H1 (cell line): ENCODE results near the gene LZTFL1. TPM values are rescaled to one million over a fixed set of nuclear protein-coding genes. Genes with fewer than 3 reads are reported as not detected.

Experiments used
- CTCF ChIA-PET: fragments of 300-600 bp; sonication (Branson Sonifier 250); formaldehyde crosslinking; loops from one replicate; lab custom pipeline; 2021; ENCODE audit not compliant: partially characterized antibody; lab: Charles Lee
- POLR2A ChIA-PET: fragments of 300-600 bp; sonication (Branson Sonifier 250); formaldehyde crosslinking; loops from one replicate; lab custom pipeline; 2021; ENCODE audit warnings: inconsistent platforms; ENCODE audit not compliant: partially characterized antibody; lab: Charles Lee
- DNase-seq, 2 experiments: peaks; one replicate each; pipeline versions ENCODE4 v3.0.0 to v3.0.0-alpha.2; 2010 to 2022; ENCODE audit warnings: low spot score in 2 of 2, low read depth in 1 of 2, mixed read lengths in 1 of 2
- FAIRE-seq: peaks from 2 replicates; lab custom pipeline; 2011; peaks lifted over from hg19 to GRCh38; lab: Jason Lieb, UNC
- H2AFZ ChIP-seq: 2 replicates; pipeline ENCODE4 v1.8.1; 2012; ENCODE audit warnings: low read length, inconsistent platforms
- H2AK5ac ChIP-seq: 2 replicates; pipeline ENCODE4 v1.6.1; 2013; ENCODE audit warnings: low read depth, low read length
- H2BK120ac ChIP-seq: replicated peaks from 2 replicates; pipeline ENCODE3; 2013; ENCODE audit warnings: low read depth, low read length, inconsistent platforms
- H2BK12ac ChIP-seq: 2 replicates; pipeline ENCODE4 v1.6.1; 2013; ENCODE audit warnings: low read depth, low read length
- H2BK15ac ChIP-seq: 2 replicates; pipeline ENCODE4 v1.6.1; 2013; ENCODE audit warnings: low read length
- H2BK20ac ChIP-seq: 2 replicates; pipeline ENCODE4 v1.6.1; 2013; ENCODE audit warnings: low read length
- H2BK5ac ChIP-seq: 2 replicates; pipeline ENCODE4 v1.6.1; 2013; ENCODE audit warnings: low read depth, low read length
- H3K14ac ChIP-seq: 2 replicates; pipeline ENCODE4 v1.6.1; 2013; ENCODE audit warnings: inconsistent platforms; ENCODE audit not compliant: insufficient read length
- H3K18ac ChIP-seq: 2 replicates; pipeline ENCODE4 v1.6.1; 2013; ENCODE audit warnings: low read length; ENCODE audit errors: extremely low read depth
- H3K23ac ChIP-seq: 2 replicates; pipeline ENCODE4 v1.6.1; 2013; ENCODE audit warnings: inconsistent platforms; ENCODE audit not compliant: insufficient read length
- H3K23me2 ChIP-seq: 2 replicates; pipeline ENCODE4 v1.6.1; 2013; ENCODE audit warnings: low read depth, low read length
- H3K27ac ChIP-seq: 2 replicates; pipeline ENCODE4 v1.6.1; 2011; ENCODE audit warnings: low read depth, low read length, inconsistent platforms
- H3K27me3 ChIP-seq, 4 experiments: replicated peaks in 1 of 4; 1 replicate in 1 of 4; 2 replicates in 3 of 4; pipeline versions ENCODE4 v1.6.1 to v1.8.1; 2011 to 2013; ENCODE audit warnings: low read length in 3 of 4, mild to moderate bottlenecking in 3 of 4, inconsistent platforms in 2 of 4, mixed read lengths in 2 of 4, moderate library complexity in 1 of 4; ENCODE audit not compliant: control insufficient read depth in 3 of 4, insufficient read depth in 3 of 4; ENCODE audit errors: extremely low read depth in 1 of 4
- H3K36me3 ChIP-seq, 4 experiments: 2 replicates each; pipeline versions ENCODE4 v1.6.1 to v1.8.1; 2011 to 2013; ENCODE audit warnings: mild to moderate bottlenecking in 4 of 4, low read length in 3 of 4, moderate library complexity in 2 of 4, control low read depth in 1 of 4, inconsistent platforms in 1 of 4; ENCODE audit not compliant: insufficient read depth in 4 of 4, control insufficient read depth in 2 of 4
- H3K4ac ChIP-seq: replicated peaks from 2 replicates; pipeline ENCODE3; 2013; ENCODE audit warnings: low read length, low read depth, mixed read lengths, inconsistent platforms; ENCODE audit not compliant: insufficient read length
- H3K4me1 ChIP-seq, 4 experiments: replicated peaks in 1 of 4; 1 replicate in 1 of 4; 2 replicates in 3 of 4; pipeline versions ENCODE4 v1.6.1 to v1.8.1; 2011 to 2013; ENCODE audit warnings: low read length in 3 of 4, inconsistent platforms in 2 of 4, mixed read lengths in 1 of 4; ENCODE audit not compliant: insufficient read depth in 4 of 4, control insufficient read depth in 3 of 4
- H3K4me2 ChIP-seq, 2 experiments: 2 replicates each; pipeline versions ENCODE4 v1.6.1 to v1.8.1; 2011 to 2013; ENCODE audit warnings: low read depth in 2 of 2, low read length in 2 of 2, control low read depth in 1 of 2, inconsistent platforms in 1 of 2, mild to moderate bottlenecking in 1 of 2; ENCODE audit not compliant: insufficient read depth in 1 of 2
- H3K4me3 ChIP-seq, 4 experiments: fragments of 200-600, 300-600 bp in 1 of 4; sonication (generic), shearing (Covaris generic), sonication (Bioruptor Twin) in 1 of 4; 2 replicates each; pipeline versions ENCODE4 v1.5.1 to v1.8.1; 2011 to 2016; ENCODE audit warnings: low read length in 4 of 4, low read depth in 3 of 4, control low read depth in 2 of 4, inconsistent platforms in 2 of 4, mild to moderate bottlenecking in 2 of 4, mixed read lengths in 1 of 4, moderate library complexity in 1 of 4; ENCODE audit not compliant: insufficient read depth in 2 of 4; ENCODE audit errors: extremely low read depth in 1 of 4
- H3K56ac ChIP-seq: replicated peaks from 2 replicates; pipeline ENCODE3; 2013; ENCODE audit warnings: low read depth, mild to moderate bottlenecking, mixed read lengths, low read length, inconsistent platforms; ENCODE audit not compliant: insufficient read length
- H3K79me1 ChIP-seq: 2 replicates; pipeline ENCODE4 v1.6.1; 2013; ENCODE audit warnings: low read depth, low read length, control low read depth
- H3K79me2 ChIP-seq, 2 experiments: 2 replicates each; pipeline versions ENCODE4 v1.6.1 to v1.8.1; 2012 to 2013; ENCODE audit warnings: low read length in 2 of 2, mild to moderate bottlenecking in 2 of 2, inconsistent platforms in 1 of 2; ENCODE audit not compliant: insufficient read depth in 2 of 2, control insufficient read depth in 1 of 2
- H3K9ac ChIP-seq, 4 experiments: replicated peaks in 1 of 4; 1 replicate in 1 of 4; 2 replicates in 3 of 4; pipeline versions ENCODE4 v1.6.1 to v1.8.1; 2011 to 2013; ENCODE audit warnings: low read depth in 3 of 4, low read length in 3 of 4, control low read depth in 2 of 4, mild to moderate bottlenecking in 2 of 4, moderate library complexity in 2 of 4, inconsistent platforms in 1 of 4; ENCODE audit errors: extremely low read depth in 1 of 4
- H3K9me3 ChIP-seq, 2 experiments: 2 replicates each; pipeline versions ENCODE4 v1.6.1 to v1.8.1; 2012 to 2013; ENCODE audit warnings: mild to moderate bottlenecking in 2 of 2, moderate library complexity in 2 of 2, control low read depth in 1 of 2, inconsistent platforms in 1 of 2, low read depth in 1 of 2, low read length in 1 of 2, mixed read lengths in 1 of 2; ENCODE audit not compliant: insufficient read depth in 2 of 2
- H4K20me1 ChIP-seq, 2 experiments: replicated peaks in 1 of 2; 2 replicates each; pipeline versions ENCODE3 to v1.8.1; 2011 to 2013; ENCODE audit warnings: inconsistent platforms in 2 of 2, low read length in 2 of 2, mild to moderate bottlenecking in 1 of 2; ENCODE audit not compliant: insufficient read depth in 2 of 2, control insufficient read depth in 1 of 2
- H4K5ac ChIP-seq: 2 replicates; pipeline ENCODE4 v1.6.1; 2013; ENCODE audit warnings: low read length, low read depth, mixed read lengths, inconsistent platforms; ENCODE audit not compliant: insufficient read length
- H4K8ac ChIP-seq: 2 replicates; pipeline ENCODE4 v1.8.0; 2013; ENCODE audit warnings: mild to moderate bottlenecking, moderate library complexity, low read length, inconsistent platforms; ENCODE audit not compliant: insufficient read depth; ENCODE audit errors: extremely low read depth
- H4K91ac ChIP-seq: replicated peaks from 2 replicates; pipeline ENCODE3; 2013; ENCODE audit warnings: low read length, mixed read lengths, inconsistent platforms; ENCODE audit not compliant: insufficient read length
- BACH1 ChIP-seq: IDR thresholded peaks from 2 replicates; pipeline ENCODE4 v1.6.1; 2012; ENCODE audit warnings: low read length, improper control_type of control experiment
- GABPA ChIP-seq: IDR thresholded peaks from 2 replicates; pipeline ENCODE4 v1.6.1; 2011; ENCODE audit warnings: mild to moderate bottlenecking, low read length, moderate library complexity, borderline replicate concordance; ENCODE audit not compliant: insufficient read depth
- JUN ChIP-seq: IDR thresholded peaks from 2 replicates; pipeline ENCODE4 v1.6.1; 2011; ENCODE audit warnings: low read depth, mild to moderate bottlenecking, improper control_type of control experiment, low read length
- POLR2A ChIP-seq, 2 experiments: IDR thresholded peaks; 1 replicate in 1 of 2; 2 replicates in 1 of 2; pipeline ENCODE4 v1.6.1; 2011; ENCODE audit warnings: low read depth in 2 of 2, low read length in 2 of 2, mild to moderate bottlenecking in 2 of 2; ENCODE audit errors: control extremely low read depth in 1 of 2
- POLR2AphosphoS5 ChIP-seq: IDR thresholded peaks from 2 replicates; pipeline ENCODE4 v1.6.1; 2011; ENCODE audit warnings: low read depth, low read length
- TAF7 ChIP-seq: optimal IDR thresholded peaks from 2 replicates; pipeline ENCODE3; 2011; ENCODE audit warnings: low read depth, mild to moderate bottlenecking, inconsistent platforms, low read length, moderate library complexity, borderline replicate concordance
- WGBS, 2 experiments: shearing (Covaris generic) in 1 of 2; methylation state at CpG; one replicate each; pipeline versions ENCODE4 v1.1.6 to v1.1.7; 2013 to 2015; ENCODE audit warnings: low lambda C conversion rate in 2 of 2, mixed read lengths in 2 of 2, inconsistent platforms in 1 of 2, low coverage in 1 of 2, missing lambda C conversion rate in 1 of 2; ENCODE audit not compliant: insufficient replicate concordance in 2 of 2, insufficient coverage in 1 of 2, insufficient read length in 1 of 2; ENCODE audit errors: extremely low coverage in 1 of 2, missing lambda C conversion rate in 1 of 2; 5-methylcytosine and 5-hydroxymethylcytosine counted together
- polyA plus RNA-seq, 7 experiments: library from polyadenylated mRNA; depleted of rRNA in 3 of 7; stranded (reverse) in 5 of 7; unstranded in 2 of 7; fragments of >200 nt in 5 of 7; fragments of 200-250 nt in 2 of 7; gene quantifications; 1 replicate in 5 of 7; 2 replicates in 1 of 7; 4 replicates in 1 of 7; pipeline versions ENCODE4 v1.2.1 to v1.2.3, GENCODE V29; 2011 to 2013; ENCODE audit warnings: missing spikeins in 2 of 7, mixed read lengths in 2 of 7
- total RNA-seq: library from RNA; stranded (reverse); fragmentation: NEBNext Ultra II Directional; extraction: Animal tissue kit (Norgen Biotek cat#: 25700); gene quantifications from 2 replicates; pipeline ENCODE4 v1.2.1, GENCODE V29; 2021
- TF ChIP-seq, protein P1 (sequence below): IDR thresholded peaks from 2 replicates; pipeline ENCODE4 v1.6.1; 2011; ENCODE audit warnings: low read length, improper control_type of control experiment

LZTFL1 gene
- total and polyA plus RNA-seq, 2 of the 8 experiments (the other 6 are each of a cell fraction or from before 2014, with no cell fraction given) = 8.7 to 11.5 TPM

GRCh38 chr3:45878124-45878523, 36.2 kb upstream of the LZTFL1 start:
- Histone ChIP-seq H2BK20ac (no peak overlapping the region), H3K9me3 (no peaks in the 10 kb centered on the region), H3K18ac (no peak overlapping the region), H3K4ac (no peak overlapping the region), H3K4me2 (no peak overlapping the region), H3K27me3 (0 out of 7 replicates have a peak, but pooled peaks cover 0 to 3% (median 0%) of the 10 kb centered on the region in 4 experiments), H3K23me2 (no peaks in the 10 kb centered on the region), H4K91ac (no peak overlapping the region), H2BK12ac (no peak overlapping the region), H2BK5ac (no peak overlapping the region), H2AFZ (no peak overlapping the region), H3K27ac (no peak overlapping the region), H4K5ac (no peak overlapping the region), H3K4me3 (no peak overlapping the region), H3K4me1 (no peaks in the 10 kb centered on the region), H3K23ac (no peak overlapping the region), H3K14ac (no peak overlapping the region), H2BK120ac (no peak overlapping the region), H3K56ac (no peak overlapping the region), H3K79me1 (no peaks in the 10 kb centered on the region; the same call in 1 of the 2 replicates), H2BK15ac (no peak overlapping the region), H3K79me2 (no peaks in the 10 kb centered on the region), H3K9ac (no peak overlapping the region), H2AK5ac (no peak overlapping the region), H3K36me3 (no peaks in the 10 kb centered on the region), H4K20me1 (no peaks in the 10 kb centered on the region), H4K8ac (no peak overlapping the region)
- DNase-seq (no peak), FAIRE-seq (no peak)
- POLR2A ChIA-PET = no interaction called here
- CTCF ChIA-PET = interaction anchor here (0.7 to 1.5 kb wide), 4 partner anchors 8 to 129 kb away, joined by 3 to 4 read pairs (median 4); partner anchors contain the start of gene CCR9
- WGBS, 2 experiments = 93% methylated on average over 2 of the region's 2 CpGs; no CpG with 5 or more reads in 1 of the 2 experiments
- TF ChIP-seq POLR2A (IDR thresholded peaks at IDR 0.05; ENCODE audit: control extremely low read depth in 1 of 2, low read depth in 2 of 2, low read length in 2 of 2) (no peak), BACH1 (no peak), JUN (no peak), GABPA (no peak), TAF7 (no peak), POLR2AphosphoS5 (no peak)
- TF ChIP-seq, protein P1, sequence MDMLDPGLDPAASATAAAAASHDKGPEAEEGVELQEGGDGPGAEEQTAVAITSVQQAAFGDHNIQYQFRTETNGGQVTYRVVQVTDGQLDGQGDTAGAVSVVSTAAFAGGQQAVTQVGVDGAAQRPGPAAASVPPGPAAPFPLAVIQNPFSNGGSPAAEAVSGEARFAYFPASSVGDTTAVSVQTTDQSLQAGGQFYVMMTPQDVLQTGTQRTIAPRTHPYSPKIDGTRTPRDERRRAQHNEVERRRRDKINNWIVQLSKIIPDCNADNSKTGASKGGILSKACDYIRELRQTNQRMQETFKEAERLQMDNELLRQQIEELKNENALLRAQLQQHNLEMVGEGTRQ = no peak
